ENCODE data around the gene HPX. TPM values are rescaled to one million over a fixed set of nuclear protein-coding genes. Genes with fewer than 3 reads are reported as not detected.

HPX gene, protein sequence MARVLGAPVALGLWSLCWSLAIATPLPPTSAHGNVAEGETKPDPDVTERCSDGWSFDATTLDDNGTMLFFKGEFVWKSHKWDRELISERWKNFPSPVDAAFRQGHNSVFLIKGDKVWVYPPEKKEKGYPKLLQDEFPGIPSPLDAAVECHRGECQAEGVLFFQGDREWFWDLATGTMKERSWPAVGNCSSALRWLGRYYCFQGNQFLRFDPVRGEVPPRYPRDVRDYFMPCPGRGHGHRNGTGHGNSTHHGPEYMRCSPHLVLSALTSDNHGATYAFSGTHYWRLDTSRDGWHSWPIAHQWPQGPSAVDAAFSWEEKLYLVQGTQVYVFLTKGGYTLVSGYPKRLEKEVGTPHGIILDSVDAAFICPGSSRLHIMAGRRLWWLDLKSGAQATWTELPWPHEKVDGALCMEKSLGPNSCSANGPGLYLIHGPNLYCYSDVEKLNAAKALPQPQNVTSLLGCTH
- total RNA-seq (2022; extraction: Qiagen RNA extraction) = 0.48 to 0.66 TPM (median 0.51 TPM) in 5 replicates

DNA sequence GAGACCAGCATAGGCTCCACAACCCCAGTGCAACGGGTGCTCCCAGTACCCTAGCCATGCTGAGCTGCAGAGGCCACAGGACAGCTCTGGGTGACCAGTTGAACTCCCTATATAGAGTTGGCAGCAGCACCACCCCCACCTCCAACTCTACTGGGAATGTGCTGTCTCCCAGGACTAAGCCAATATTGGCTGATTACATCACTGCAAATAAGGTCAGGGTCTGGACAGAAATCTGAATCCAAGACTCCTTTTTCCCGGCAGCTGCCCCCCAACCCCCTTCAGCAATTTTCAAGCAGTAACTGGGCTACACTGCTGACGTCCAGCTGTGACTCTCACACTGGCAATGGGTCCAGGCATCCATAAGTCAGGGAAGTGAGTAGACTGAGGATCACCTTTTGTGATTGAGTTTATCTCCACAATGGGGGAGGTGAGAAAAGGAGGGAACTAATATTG lies at the start of gene HPX:
Gene HPX (minus strand): TSS at position 82 of the 453 bp plus-strand sequence. CDS start 24 bp downstream, at position 58.

DNA sequence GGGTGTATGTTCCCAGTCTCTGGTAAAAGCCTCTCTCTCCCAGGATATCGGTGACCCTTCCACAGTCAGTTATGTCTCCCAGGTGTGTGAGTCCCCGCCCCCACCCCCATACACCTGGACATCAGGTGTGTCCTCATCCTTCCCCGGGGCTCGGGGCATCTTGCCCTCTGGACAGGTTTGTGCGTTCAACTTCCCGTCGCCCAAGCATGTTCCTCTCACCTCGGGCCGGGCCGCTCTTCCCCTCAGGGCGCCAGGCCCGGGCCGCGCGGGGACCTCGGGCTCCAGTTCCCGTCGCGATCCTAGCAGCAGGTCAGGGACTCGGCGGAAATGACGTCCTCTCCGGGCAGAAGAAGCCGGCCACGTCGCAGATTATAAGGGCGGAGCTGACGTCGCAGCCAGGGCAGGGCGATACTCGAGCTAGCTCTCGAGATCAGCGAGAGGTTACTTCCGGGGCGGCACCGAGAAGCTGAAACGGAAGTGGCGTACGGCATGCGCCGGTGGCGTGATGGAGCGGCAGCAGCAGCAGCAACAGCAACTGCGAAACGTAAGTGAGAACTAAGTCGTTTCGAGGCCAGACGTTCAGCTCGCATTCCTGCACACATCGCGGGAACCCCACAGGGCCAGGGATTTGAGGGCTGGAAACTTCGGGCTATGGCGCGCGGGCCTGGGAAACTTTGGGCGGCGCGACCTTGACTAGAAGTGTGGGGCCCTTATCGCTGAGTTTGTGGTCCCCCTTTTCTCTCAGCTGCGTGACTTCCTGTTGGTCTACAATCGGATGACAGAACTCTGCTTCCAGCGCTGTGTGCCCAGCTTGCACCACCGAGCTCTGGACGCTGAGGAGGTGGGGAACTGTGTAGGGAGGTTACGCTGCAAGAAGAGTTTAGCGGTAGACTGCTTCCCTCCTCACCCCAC lies 40.5 kb upstream of the HPX start, which contains the start of the genes ARFIP2 and TIMM10B:
Gene ARFIP2 (minus strand): TSS at position 320 of the 912 bp plus-strand sequence. CDS start 910 bp downstream, outside the sequence.
Gene TIMM10B (plus strand): TSS at position 490 of the 912 bp plus-strand sequence. CDS start 16 bp downstream, at position 506.

DNA sequence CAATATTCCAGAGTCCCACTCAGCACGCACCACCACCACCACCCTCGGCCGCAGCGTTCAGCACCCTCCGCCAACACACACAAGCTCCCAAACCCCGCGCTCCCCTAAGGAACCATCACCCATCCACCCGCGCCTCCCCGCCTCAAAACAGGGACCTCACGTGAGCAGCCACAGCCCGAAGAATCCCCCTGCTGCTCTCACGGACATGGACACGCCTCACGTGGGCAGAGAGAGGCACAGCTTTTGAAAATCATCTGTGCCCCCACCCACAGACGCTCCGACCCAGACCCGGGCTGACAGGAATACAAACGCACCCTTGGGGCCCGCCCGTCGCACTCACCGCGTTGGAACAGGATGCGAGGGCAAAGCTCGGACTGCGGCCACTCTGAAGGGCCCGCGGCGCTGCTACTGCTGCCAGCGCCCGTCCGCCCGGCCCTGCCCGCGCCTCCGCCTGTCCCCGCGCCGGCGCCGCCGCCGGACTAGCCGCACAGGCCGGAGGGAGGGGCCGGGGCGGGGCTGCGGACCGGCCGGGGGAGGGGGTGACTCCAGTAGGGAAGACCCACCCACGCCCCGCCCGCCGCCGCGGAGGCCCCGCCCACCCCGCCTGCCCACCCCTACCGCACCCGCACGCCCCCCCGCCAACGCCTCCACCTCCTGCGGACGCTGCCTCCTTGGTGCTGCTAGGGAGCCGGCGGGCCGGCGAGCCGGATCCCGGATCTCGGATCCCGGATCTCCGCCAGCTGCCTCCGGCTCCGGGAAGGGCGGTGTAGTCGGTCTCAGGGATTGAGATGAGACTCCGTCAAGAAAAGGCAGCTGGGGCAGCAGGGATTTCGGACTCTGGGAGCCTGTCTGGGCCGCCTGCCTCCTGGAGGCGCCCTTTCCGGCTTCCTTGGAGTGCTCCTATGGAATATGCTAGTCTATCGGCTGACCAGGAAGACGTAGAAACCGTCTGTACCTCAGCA lies 32.9 kb upstream of the HPX start, which contains the start of gene TRIM3:
Gene TRIM3 (minus strand): TSS at position 491 of the 962 bp plus-strand sequence. CDS start 8,246 bp downstream, outside the sequence.

DNA sequence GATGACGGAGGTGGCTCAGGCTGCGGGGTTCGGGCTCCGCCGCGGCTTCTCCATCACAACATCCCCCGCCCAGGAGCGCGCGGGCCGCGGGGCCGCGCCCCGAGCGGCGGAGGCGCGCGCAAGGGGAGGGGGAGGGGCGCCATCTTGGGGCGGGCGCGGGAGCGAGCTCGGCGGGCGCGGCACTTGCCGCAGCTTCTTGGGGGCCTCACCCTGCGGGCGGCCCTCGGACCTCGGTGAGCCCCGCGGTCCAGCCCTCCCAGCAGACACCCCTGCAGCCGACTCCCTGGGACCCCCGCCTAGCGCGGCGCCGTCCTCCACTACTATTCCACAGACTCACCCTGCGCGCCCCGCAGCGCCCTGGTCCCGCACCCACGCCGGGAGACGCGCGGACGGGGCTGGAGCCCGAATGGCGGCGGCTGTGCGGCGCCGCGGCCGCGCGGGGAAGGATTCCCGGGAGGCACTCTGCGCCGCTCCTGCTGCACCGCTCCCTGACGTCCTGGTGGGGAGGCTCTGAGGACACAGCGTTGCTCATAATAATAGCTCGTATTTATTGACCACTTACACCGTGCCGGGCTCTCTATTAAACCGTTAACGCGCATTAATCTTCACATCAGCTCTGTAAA lies 21.7 kb downstream of the HPX start, which contains the start of gene APBB1:
Gene APBB1 (minus strand): TSS at position 86 of the 623 bp plus-strand sequence. CDS start 7,747 bp downstream, outside the sequence.

DNA sequence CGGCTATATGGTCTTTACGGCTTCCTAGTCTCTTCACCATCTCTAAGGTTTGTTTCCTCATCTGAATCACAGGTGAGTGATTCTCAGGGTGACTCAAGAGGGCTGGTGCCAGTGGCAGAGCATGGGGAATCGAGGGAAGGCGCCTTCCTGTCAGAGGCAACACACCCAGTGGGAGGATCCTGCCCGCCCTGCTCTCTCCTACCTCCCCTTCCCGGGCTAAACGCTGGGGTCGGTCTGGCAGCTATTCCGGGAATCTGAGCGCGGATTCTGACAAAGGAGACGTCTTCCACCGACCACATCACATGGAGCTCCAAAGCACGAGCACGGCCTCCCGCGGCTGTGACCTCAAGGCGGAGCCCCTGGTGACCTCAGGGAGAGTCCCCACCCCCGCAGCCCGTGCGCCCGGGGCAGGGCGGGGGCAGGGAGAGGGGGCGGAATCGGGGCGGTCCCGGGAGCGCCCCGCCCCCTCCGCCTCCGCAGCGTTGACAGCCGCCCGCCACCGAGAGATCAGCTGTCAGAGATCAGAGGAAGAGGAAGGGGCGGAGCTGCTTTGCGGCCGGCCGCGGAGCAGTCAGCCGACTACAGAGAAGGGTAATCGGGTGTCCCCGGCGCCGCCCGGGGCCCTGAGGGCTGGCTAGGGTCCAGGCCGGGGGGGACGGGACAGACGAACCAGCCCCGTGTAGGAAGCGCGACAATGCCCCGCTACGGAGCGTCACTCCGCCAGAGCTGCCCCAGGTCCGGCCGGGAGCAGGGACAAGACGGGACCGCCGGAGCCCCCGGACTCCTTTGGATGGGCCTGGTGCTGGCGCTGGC lies 50.7 kb downstream of the HPX start, which contains the start of gene SMPD1:
Gene SMPD1 (plus strand): TSS at position 570 of the 813 bp plus-strand sequence. CDS start 125 bp downstream, at position 695.

Other genes starting within 250 kb of the HPX start
- gene OR52W1, start 241.8 kb downstream of the HPX start, total RNA-seq (2022; extraction: Qiagen RNA extraction) = not detected in 5 replicates
- gene C11orf42, start 235.4 kb downstream of the HPX start, total RNA-seq (2022; extraction: Qiagen RNA extraction) = not detected in 5 replicates
- 14.6 to 20.3 TPM (median 16.2 TPM) in 5 replicates for gene FHIP1B, start 206.4 kb downstream of the HPX start, total RNA-seq (2022; extraction: Qiagen RNA extraction)
- 0.05 to 0.10 TPM (median 0.07 TPM) in 4 of 5 replicates, not detected in the other for gene CNGA4, start 201.9 kb downstream of the HPX start, total RNA-seq (2022; extraction: Qiagen RNA extraction)
- not detected in 5 replicates for gene CCKBR, start 181.1 kb downstream of the HPX start, total RNA-seq (2022; extraction: Qiagen RNA extraction)
- 20.8 to 32.7 TPM (median 25.4 TPM) in 5 replicates for gene CAVIN3, start 120.5 kb downstream of the HPX start, total RNA-seq (2022; extraction: Qiagen RNA extraction)
- gene SMPD1, start 50.5 kb downstream of the HPX start, total RNA-seq (2022; extraction: Qiagen RNA extraction) = 9.3 to 11.3 TPM (median 10.1 TPM) in 5 replicates
- 16.6 to 20.1 TPM (median 18.9 TPM) in 5 replicates for gene APBB1, start 21.9 kb downstream of the HPX start, total RNA-seq (2022; extraction: Qiagen RNA extraction)
- 16.0 to 21.4 TPM (median 17.6 TPM) in 5 replicates for gene TRIM3, start 33.0 kb upstream of the HPX start, total RNA-seq (2022; extraction: Qiagen RNA extraction)
- 53.3 to 59.5 TPM (median 55.2 TPM) in 5 replicates for gene ARFIP2, start 40.3 kb upstream of the HPX start, total RNA-seq (2022; extraction: Qiagen RNA extraction)
- 27.1 to 36.2 TPM (median 33.5 TPM) in 5 replicates for gene TIMM10B, start 40.5 kb upstream of the HPX start, total RNA-seq (2022; extraction: Qiagen RNA extraction)
- gene DNHD1, start 56.3 kb upstream of the HPX start, total RNA-seq (2022; extraction: Qiagen RNA extraction) = 2.5 to 3.4 TPM (median 2.9 TPM) in 5 replicates
- 26.0 to 38.0 TPM (median 32.7 TPM) in 5 replicates for gene RRP8, start 162.6 kb upstream of the HPX start, total RNA-seq (2022; extraction: Qiagen RNA extraction)
- 112 to 121 TPM (median 115 TPM) in 5 replicates for gene ILK, start 162.8 kb upstream of the HPX start, total RNA-seq (2022; extraction: Qiagen RNA extraction)
- gene TAF10, start 171.2 kb upstream of the HPX start, total RNA-seq (2022; extraction: Qiagen RNA extraction) = 134 to 257 TPM (median 219 TPM) in 5 replicates
- 41.2 to 46.0 TPM (median 44.5 TPM) in 5 replicates for gene TPP1, start 178.4 kb upstream of the HPX start, total RNA-seq (2022; extraction: Qiagen RNA extraction)
- gene DCHS1, start 214.8 kb upstream of the HPX start, total RNA-seq (2022; extraction: Qiagen RNA extraction) = 0.09 to 0.10 TPM (median 0.09 TPM) in 5 replicates
- gene MRPL17, start 242.4 kb upstream of the HPX start, total RNA-seq (2022; extraction: Qiagen RNA extraction) = 80.2 to 104 TPM (median 93.9 TPM) in 5 replicates